GM21381 (cell line): ENCODE measurements around the gene ENTREP3.
"Not testable (repeated sequence)": the region's sequence is repeated elsewhere in the genome, so short reads cannot be mapped to it uniquely, and the experiment has no call there.

Experiments used
- ATAC-seq: cut with Tn5 transposase; IDR thresholded peaks from one replicate; pipeline ENCODE4 v1.9.1; 2021; ENCODE audit warnings: mild to moderate bottlenecking, moderate library complexity; ENCODE audit not compliant: unreplicated experiment

The ENTREP3 gene

GRCh38 chr1:155226910-155227260, 28.4 kb downstream of the ENTREP3 start:
- peak; percentile 21 for ATAC-seq

GRCh38 chr1:155226188-155226909, 28.9 kb downstream of the ENTREP3 start:
- peak; percentile 27 for ATAC-seq

GRCh38 chr1:155225404-155225759, 29.9 kb downstream of the ENTREP3 start:
- not testable (repeated sequence) for ATAC-seq

GRCh38 chr1:155223047-155223446, 32.2 kb downstream of the ENTREP3 start:
- no peak for ATAC-seq

- ATAC-seq: not testable (repeated sequence)
Measured at GRCh38 chr1:155220211-155220965, 34.9 kb downstream of the ENTREP3 start.

GRCh38 chr1:155219592-155220031, 35.7 kb downstream of the ENTREP3 start:
- no peak for ATAC-seq

GRCh38 chr1:155218854-155219591, 36.3 kb downstream of the ENTREP3 start:
- ATAC-seq: no peak

GRCh38 chr1:155214702-155215101, 40.6 kb downstream of the ENTREP3 start:
- ATAC-seq: not testable (repeated sequence)

- ATAC-seq: not testable (repeated sequence)
Measured at GRCh38 chr1:155212051-155212440, 43.2 kb downstream of the ENTREP3 start.

GRCh38 chr1:155211381-155212050, 43.8 kb downstream of the ENTREP3 start:
- ATAC-seq: not testable (repeated sequence)

- no peak for ATAC-seq
Measured at GRCh38 chr1:155210314-155211104, 44.8 kb downstream of the ENTREP3 start.

GRCh38 chr1:155209312-155209721, 46.0 kb downstream of the ENTREP3 start:
- no peak for ATAC-seq

- ATAC-seq: peak; percentile 60
Measured at GRCh38 chr1:155208541-155209311, 46.6 kb downstream of the ENTREP3 start, which contains the start of gene MTX1. Gene MTX1 (plus strand): TSS chr1:155208695. CDS start chr1:155208805, 110 bp downstream.

- no peak for ATAC-seq
Measured at GRCh38 chr1:155207806-155208540, 47.3 kb downstream of the ENTREP3 start, which contains the start of gene THBS3. Gene THBS3 (minus strand): TSS chr1:155207897. CDS start chr1:155207876, 21 bp downstream.

- ATAC-seq: no peak
Measured at GRCh38 chr1:155206891-155207805, 48.1 kb downstream of the ENTREP3 start.

GRCh38 chr1:155205969-155206593, 49.2 kb downstream of the ENTREP3 start:
- ATAC-seq: no peak

GRCh38 chr1:155205035-155205434, 50.2 kb downstream of the ENTREP3 start:
- no peak for ATAC-seq
